Measurements from ENCODE around the gene KIAA0753.

DNA sequence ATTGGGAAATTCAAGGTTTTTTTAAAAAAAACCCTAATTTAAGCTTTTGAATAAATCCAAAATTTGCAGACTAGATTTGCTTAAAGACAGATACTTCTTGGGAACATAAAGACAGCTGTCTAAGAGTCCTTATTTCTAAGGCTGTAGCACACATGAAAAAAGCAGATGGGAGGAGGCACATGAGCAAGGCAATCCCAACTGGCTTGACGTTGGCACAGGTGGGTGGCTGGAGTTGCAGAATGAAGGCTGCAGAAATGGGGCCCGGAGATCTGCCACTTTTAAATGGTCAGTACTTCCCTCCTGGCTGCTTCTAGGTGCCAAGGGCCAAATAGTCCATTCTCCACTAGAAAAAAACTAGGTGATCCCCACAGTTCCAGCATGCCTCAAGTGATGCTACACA lies 4.4 kb downstream of the KIAA0753 start:
- TF ChIP-seq, protein P1, sequence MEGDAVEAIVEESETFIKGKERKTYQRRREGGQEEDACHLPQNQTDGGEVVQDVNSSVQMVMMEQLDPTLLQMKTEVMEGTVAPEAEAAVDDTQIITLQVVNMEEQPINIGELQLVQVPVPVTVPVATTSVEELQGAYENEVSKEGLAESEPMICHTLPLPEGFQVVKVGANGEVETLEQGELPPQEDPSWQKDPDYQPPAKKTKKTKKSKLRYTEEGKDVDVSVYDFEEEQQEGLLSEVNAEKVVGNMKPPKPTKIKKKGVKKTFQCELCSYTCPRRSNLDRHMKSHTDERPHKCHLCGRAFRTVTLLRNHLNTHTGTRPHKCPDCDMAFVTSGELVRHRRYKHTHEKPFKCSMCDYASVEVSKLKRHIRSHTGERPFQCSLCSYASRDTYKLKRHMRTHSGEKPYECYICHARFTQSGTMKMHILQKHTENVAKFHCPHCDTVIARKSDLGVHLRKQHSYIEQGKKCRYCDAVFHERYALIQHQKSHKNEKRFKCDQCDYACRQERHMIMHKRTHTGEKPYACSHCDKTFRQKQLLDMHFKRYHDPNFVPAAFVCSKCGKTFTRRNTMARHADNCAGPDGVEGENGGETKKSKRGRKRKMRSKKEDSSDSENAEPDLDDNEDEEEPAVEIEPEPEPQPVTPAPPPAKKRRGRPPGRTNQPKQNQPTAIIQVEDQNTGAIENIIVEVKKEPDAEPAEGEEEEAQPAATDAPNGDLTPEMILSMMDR (IDR thresholded peaks at IDR 0.05) = no peak
- TF ChIP-seq POLR2A (IDR thresholded peaks at IDR 0.05) (no peak), POLR2AphosphoS5 (IDR thresholded peaks at IDR 0.05) (no peak)

All from gastroesophageal sphincter (tissue), 3 donors.